Endodermal cell (in vitro differentiated cells): ENCODE results near the gene RPL27. TPM values are rescaled to one million over a fixed set of nuclear protein-coding genes. Genes with fewer than 3 reads are reported as not detected.

Experiments
- DNase-seq: peaks from one replicate; pipeline ENCODE4 v3.0.0-alpha.2; 2017
- H3K27ac ChIP-seq: 2 replicates; pipeline ENCODE4 v1.5.1; 2013; ENCODE audit warnings: mild to moderate bottlenecking, low read depth, low read length, moderate library complexity
- H3K27me3 ChIP-seq: 2 replicates; pipeline ENCODE4 v1.6.1; 2013; ENCODE audit warnings: mild to moderate bottlenecking, low read length, moderate library complexity; ENCODE audit not compliant: insufficient read depth, control insufficient read depth, poor library complexity, severe bottlenecking
- H3K36me3 ChIP-seq: 2 replicates; pipeline ENCODE4 v1.7.0; 2013; ENCODE audit warnings: mild to moderate bottlenecking, low read length, moderate library complexity; ENCODE audit not compliant: control insufficient read depth, insufficient read depth
- H3K4me1 ChIP-seq: one replicate; pipeline ENCODE4 v1.7.0; 2013; ENCODE audit warnings: low read length; ENCODE audit not compliant: control insufficient read depth, insufficient read depth
- H3K4me3 ChIP-seq: 2 replicates; pipeline ENCODE4 v1.5.1; 2013; ENCODE audit warnings: mild to moderate bottlenecking, low read length, moderate library complexity
- H3K9ac ChIP-seq: 2 replicates; pipeline ENCODE4 v1.6.1; 2013; ENCODE audit warnings: mild to moderate bottlenecking, low read length, moderate library complexity; ENCODE audit not compliant: poor library complexity, severe bottlenecking; ENCODE audit errors: extremely low read depth
- H3K9me3 ChIP-seq: 2 replicates; pipeline ENCODE4 v1.6.1; 2013; ENCODE audit warnings: mild to moderate bottlenecking, low read length, moderate library complexity; ENCODE audit not compliant: control insufficient read depth
- H3K27ac Mint-ChIP-seq: 2 replicates; pipeline ENCODE4 v1.8.0; 2020; ENCODE audit warnings: mixed read lengths
- H3K27me3 Mint-ChIP-seq: 2 replicates; pipeline ENCODE4 v1.8.0; 2021; ENCODE audit warnings: mild to moderate bottlenecking, mixed read lengths; ENCODE audit not compliant: insufficient read depth
- H3K36me3 Mint-ChIP-seq: 2 replicates; pipeline ENCODE4 v1.8.0; 2020; ENCODE audit warnings: low read depth, mixed read lengths
- H3K4me1 Mint-ChIP-seq: 2 replicates; pipeline ENCODE4 v1.8.0; 2020; ENCODE audit warnings: mixed read lengths
- H3K4me3 Mint-ChIP-seq: 2 replicates; pipeline ENCODE4 v1.8.0; 2020; ENCODE audit warnings: mild to moderate bottlenecking, moderate library complexity, mixed read lengths
- H3K9me3 Mint-ChIP-seq: 2 replicates; pipeline ENCODE4 v1.8.0; 2020; ENCODE audit warnings: mild to moderate bottlenecking, mixed read lengths
- CTCF ChIP-seq: fragments of 200-600 bp; sonication (generic); conservative IDR thresholded peaks from 2 replicates; pipeline ENCODE4 v1.5.0; 2021; ENCODE audit warnings: antibody characterized with exemption, mild to moderate bottlenecking
- WGBS, 2 experiments: methylation state at CpG; one replicate each; pipeline versions ENCODE4 v1.1.5 to v1.1.7; 2013; ENCODE audit warnings: missing lambda C conversion rate in 2 of 2, mixed read lengths in 1 of 2; ENCODE audit not compliant: insufficient coverage in 1 of 2, insufficient read length in 1 of 2; 5-methylcytosine and 5-hydroxymethylcytosine counted together
- total RNA-seq, 2 donors: library from RNA; stranded (reverse); fragmentation: NEBNext Ultra II Directional in 1 of 2; extraction: Animal tissue kit (Norgen Biotek cat#: 25700) in 1 of 2; gene quantifications; 2 replicates in 1 of 2; 3 replicates in 1 of 2; pipeline ENCODE4 v1.2.1, GENCODE V29; 2021

RPL27 gene
- total RNA-seq, 2 donors from 2014 or later = 1,077 to 1,196 TPM

- Histone ChIP-seq H3K4me3 (peak within 1 kb of the TSS; percentile 93), H3K9me3 (no peaks in the 10 kb centered on the region), H3K9ac (peak within 1 kb of the TSS; percentile 75), H3K36me3 (peaks cover 29% of the 10 kb centered on the region), H3K27ac (peak within 1 kb of the TSS; percentile 81), H3K4me1 (peaks cover 12% of the 10 kb centered on the region), H3K27me3 (no peaks in the 10 kb centered on the region)
- H3K36me3 Mint-ChIP-seq = peaks cover 25% of the 10 kb centered on the region
- peak; percentile 31 for TF ChIP-seq CTCF
- no peaks in the 10 kb centered on the region for H3K27me3 Mint-ChIP-seq
- H3K27ac Mint-ChIP-seq = peak within 1 kb of the TSS; percentile 97
- WGBS, 2 experiments = 0 to 2% methylated on average over 8 to 80 of the region's 80 CpGs
- no peaks in the 10 kb centered on the region for H3K9me3 Mint-ChIP-seq
- H3K4me1 Mint-ChIP-seq = peaks cover 13% of the 10 kb centered on the region
- H3K4me3 Mint-ChIP-seq = peak within 1 kb of the TSS; percentile 98
- peak; percentile 97 for DNase-seq
Observed at GRCh38 chr17:43021741-43022512, 23.7 kb downstream of the RPL27 start, which contains the start of gene VAT1. VAT1 (minus strand) TSS chr17:43022385; CDS start chr17:43022322, 63 bp downstream.

- peak; percentile 81 for TF ChIP-seq CTCF
- H3K9ac ChIP-seq = peak within 1 kb of the TSS; percentile 92
- Mint-ChIP-seq H3K4me3 (peak within 1 kb of the TSS; percentile 70), H3K4me1 (peaks cover 22% of the 10 kb centered on the region), H3K36me3 (peaks cover 23% of the 10 kb centered on the region), H3K9me3 (no peaks in the 10 kb centered on the region), H3K27ac (peak within 1 kb of the TSS; percentile 96), H3K27me3 (no peaks in the 10 kb centered on the region)
- no peaks in the 10 kb centered on the region for H3K27me3 ChIP-seq
- peaks cover 9% of the 10 kb centered on the region for H3K4me1 ChIP-seq
- peak; percentile 99 for DNase-seq
- H3K36me3 ChIP-seq = peaks cover 9% of the 10 kb centered on the region
- H3K4me3 ChIP-seq = peak within 1 kb of the TSS; percentile 93
- H3K9me3 ChIP-seq = no peaks in the 10 kb centered on the region
- H3K27ac ChIP-seq = peak within 1 kb of the TSS; percentile 97
- WGBS, 2 experiments = 1 to 2% methylated on average over 28 to 54 of the region's 61 CpGs
Observed at GRCh38 chr17:43024407-43025289, 26.4 kb downstream of the RPL27 start, which contains the start of gene RND2. RND2 (plus strand) TSS chr17:43025231; CDS start chr17:43025348, 117 bp downstream.

GRCh38 chr17:43025290-43025657, 27.1 kb downstream of the RPL27 start:
- Histone ChIP-seq H3K27ac (no peak overlapping the region), H3K4me1 (peaks cover 2% of the 10 kb centered on the region), H3K9me3 (no peaks in the 10 kb centered on the region), H3K27me3 (no peaks in the 10 kb centered on the region), H3K4me3 (peak overlapping the region; percentile 84), H3K36me3 (peaks cover 3% of the 10 kb centered on the region), H3K9ac (peak overlapping the region; percentile 30)
- TF ChIP-seq CTCF = no peak
- no peak for DNase-seq
- H3K4me1 Mint-ChIP-seq = peaks cover 17% of the 10 kb centered on the region
- peak overlapping the region; percentile 70 for H3K4me3 Mint-ChIP-seq
- 1 to 4% methylated on average over 9 to 27 of the region's 27 CpGs for WGBS, 2 experiments
- H3K27me3 Mint-ChIP-seq = no peaks in the 10 kb centered on the region
- H3K36me3 Mint-ChIP-seq = peaks cover 17% of the 10 kb centered on the region
- H3K9me3 Mint-ChIP-seq = no peaks in the 10 kb centered on the region
- peak overlapping the region; percentile 86 for H3K27ac Mint-ChIP-seq
